Measurements from ENCODE around the gene CACNG5. TPM values are rescaled to one million over a fixed set of nuclear protein-coding genes. Genes with fewer than 3 reads are reported as not detected.

CACNG5 gene
- total RNA-seq, 1 donor from 2014 or later, result not detected

DNA sequence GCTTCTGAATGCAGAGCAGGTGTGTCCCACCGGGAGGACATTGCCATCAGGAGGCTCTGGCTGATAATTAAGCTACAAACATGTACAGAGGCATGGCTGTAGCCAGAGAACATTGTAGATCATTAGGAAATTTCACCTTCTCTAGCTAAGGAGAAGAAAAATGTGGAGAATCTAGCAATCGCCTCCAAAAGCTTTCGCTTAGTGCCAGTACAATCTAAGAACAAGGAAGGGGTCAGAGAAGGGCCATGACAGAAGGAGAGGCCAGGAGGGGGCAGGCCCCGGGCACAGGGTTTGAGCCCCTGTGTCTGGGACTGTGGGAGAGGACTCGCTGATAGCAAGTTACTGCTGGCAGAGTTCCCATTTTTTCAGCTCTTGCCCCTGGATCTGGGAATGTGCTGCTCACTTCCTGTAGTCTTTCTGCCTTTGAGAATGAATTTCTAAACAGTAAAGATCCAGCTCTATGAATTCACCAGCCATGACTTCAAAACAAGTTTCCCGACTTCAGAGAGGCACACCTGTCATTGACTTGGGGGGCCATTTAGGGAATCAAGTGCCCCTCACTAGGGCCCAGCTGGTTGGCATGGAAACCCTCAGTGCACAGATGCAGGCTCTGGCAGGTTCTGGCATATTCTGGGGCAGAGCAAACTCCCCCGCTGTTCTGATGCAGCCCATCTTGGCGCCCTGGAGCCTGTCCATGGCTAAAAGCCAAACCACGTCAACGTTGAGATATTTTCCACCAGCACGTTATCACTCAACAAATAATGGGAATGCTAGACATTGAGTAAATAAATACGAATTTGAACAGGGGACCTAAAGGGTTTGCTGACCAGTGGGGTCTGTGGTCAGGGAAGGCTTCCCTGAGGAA lies 70.1 kb downstream of the CACNG5 start:
- DNase-seq (ENCODE audit: low read depth in 2 of 2), result peak; percentile 80 to 94

DNA sequence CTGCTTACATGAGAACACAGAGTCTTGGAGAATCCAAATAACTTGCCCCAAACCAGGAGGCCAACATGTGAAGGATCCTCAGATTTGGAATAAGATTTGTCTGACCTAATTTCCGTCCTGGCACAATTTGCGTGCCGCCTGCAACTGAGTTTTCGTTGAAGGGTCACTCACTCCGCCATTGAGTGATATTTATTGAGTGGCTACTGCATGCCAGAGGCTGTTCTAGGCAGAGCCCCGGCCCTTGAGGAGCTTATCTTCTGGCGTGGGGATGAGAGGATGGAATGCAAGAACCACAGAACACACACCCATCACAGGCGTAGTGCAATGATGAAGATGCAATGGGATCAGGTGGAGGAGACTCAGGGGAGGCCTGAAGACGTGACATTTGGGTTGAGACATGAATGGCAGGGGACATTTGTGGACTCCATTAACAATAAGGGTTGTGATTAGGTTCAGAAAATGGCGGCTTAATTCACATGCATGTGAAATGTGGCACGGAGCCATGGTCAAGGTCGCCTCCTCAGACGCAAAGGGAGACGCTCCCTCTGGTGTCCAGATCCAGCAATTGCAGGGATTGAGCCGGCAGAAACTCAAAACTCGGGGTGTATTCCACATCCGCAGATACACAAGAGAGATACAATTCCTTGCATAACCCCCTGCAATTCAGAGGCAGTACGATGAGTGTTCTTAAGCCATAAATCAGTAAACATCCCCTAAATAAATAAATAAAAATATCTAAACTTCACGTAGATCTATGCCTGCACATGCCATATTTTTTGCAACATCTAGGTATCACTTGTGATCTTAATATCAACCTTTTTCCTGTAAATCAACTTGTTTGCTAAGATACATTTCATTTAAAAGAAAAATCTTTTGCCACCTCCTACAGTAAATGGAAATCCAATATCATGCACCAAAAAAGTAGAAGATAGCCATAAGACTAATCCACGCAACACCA lies 71.7 kb downstream of the CACNG5 start:
- DNase-seq (ENCODE audit: low read depth in 2 of 2), result peak; percentile 84 to 91

DNA sequence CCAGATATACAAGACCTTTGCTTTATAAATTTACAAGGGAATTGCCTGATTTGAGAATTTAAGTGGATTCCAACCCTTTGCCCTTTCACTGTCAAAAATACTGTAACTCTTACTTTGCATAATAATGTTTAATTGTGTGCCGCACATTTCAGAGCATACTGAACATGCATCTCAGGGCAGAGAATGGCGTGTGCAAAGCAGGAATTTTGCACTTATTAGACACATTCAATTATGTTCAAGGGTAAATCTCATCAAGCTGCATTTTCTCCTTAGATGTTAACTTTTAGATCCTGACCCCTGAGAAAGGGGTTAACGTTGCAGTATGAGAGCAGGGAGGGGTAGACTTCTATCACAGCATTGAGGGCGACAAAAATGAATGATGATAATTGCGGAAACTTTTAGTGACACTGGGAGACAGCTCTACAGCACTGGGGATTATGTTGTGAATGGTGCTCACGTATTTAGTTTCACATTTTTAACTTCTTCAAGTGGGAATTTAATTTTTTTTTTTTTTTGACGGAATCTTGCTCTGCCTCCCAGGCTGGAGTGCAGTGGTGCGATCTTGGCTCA lies 75.0 kb downstream of the CACNG5 start:
- DNase-seq (ENCODE audit: low read depth in 2 of 2), result no peak

DNA sequence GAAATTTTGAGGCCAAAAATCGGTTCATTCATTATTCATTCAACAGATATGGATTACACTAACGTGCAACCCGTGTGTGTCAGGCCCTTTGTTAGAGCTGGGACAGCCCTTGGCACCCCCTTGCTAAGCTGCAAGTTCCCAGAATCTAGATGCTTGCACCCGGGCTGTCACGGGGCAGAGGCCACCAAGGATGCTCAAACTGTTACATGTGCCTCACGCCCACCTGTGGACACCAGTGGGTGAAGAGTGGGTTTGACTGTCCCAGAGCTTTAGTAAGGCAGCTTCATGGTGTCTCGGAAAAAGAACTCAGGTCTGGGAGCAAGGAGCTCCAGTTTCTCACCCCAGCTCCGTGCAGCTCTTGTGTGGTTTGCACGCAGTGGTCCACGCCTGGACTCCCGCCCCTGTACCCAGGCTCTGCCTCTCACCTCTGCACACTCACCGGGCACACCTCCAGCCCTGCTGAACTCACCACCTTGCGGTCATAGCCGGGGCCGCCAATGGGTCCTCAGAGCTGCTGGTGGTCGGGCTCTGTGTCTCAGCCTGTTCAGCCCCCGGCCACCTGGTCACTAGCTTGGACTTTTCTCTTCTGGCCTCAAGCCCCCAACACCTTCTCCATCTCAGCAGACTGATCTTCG lies 75.9 kb downstream of the CACNG5 start:
- no peak for DNase-seq (ENCODE audit: low read depth in 2 of 2)

DNA sequence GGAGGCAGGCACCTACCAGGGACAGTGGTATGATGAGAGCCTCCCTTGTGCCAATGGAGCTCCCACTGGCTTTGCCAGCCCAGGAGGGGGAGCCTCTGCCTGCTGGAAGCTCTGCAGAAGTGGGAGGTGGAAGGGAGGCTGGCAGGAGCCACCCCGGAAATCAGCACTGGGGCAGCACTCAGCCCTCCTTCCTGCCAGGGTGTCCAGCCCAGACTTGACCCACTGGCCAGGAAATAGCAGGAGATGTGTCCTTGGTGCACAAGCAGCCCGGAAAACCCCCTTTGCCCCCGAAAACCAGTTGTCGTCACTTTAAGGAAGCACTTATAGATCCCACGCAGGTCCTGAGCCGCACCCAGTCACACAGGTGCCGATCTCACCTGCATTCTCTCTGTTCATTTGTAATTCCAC lies 80.3 kb downstream of the CACNG5 start:
- DNase-seq (ENCODE audit: low read depth in 2 of 2), result no peak

DNA sequence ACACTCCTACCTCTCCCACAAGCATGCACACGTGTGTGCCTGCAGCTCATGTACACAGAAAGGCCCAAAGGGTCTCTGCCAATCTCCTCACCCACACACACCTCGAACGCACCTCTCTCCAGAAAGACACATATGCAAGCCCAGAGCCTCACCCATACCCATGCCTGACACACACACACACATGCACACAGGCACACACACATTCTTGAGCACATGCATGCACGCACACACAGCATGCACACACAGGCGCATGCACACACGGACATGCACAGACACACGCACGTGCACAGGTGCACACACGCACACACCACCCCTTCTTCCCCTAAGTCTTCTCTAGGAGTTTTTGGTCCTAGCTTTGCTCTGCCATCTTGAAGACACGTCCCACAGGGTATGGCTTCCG lies 80.9 kb downstream of the CACNG5 start:
- no peak for DNase-seq (ENCODE audit: low read depth in 2 of 2)

DNA sequence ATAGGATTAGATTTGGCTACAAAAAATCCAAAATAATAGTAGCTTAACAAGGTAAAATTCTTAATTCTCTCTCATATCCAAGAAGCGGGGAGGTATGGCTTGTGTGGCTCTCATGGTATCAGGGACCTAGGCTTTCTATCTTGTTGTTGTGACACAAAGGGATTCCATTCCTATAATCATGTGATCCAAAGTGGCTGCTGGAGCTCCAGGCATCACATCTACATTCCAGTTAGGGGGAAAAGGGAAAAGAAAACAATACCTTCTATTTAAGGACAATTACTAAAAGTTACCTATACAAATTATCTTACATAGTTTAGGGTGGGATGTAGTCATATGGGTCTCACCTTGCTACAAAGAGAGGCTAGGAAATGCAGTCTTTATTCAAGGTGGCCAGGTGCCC lies 82.0 kb downstream of the CACNG5 start:
- DNase-seq (ENCODE audit: low read depth in 2 of 2), result no peak

DNA sequence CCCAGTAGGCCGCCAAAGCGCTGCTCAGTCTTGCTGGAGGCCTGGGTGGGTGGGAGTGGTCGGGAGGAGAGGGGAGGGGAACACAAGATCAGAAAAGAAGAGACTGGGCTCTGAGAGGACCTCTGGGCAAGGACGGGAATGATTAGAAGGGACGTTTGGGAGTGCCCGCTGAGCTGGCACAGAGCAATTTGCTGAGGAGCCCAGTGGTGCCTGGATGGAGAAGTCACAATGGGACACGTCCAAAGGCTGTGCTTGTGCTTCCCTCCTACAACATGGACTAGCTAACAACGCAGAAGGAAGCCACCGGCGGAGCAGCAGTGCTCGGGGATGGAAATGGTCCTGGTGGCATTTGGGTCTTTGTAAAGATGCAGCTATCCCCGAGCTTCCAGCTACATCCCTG lies 84.0 kb downstream of the CACNG5 start:
- no peak for DNase-seq (ENCODE audit: low read depth in 2 of 2)

DNA sequence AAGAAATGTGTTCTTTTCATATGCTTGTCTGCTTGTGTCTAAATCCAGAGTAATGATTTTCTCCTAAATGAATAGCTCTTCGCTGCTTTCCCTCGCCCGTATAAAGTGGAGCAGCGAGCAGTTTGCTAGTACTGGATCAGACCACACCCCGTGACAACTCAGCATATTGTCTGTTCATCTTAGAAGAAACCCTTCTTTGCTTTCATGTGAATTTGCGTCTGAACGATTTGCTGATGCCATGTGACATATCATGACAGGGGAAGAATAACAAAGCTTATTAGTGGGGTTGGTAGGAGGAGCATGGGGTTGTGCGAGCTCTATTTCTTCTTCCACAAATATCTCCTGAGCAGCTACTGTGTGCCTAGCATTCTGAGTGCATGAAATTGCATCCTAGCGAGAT lies 85.5 kb downstream of the CACNG5 start:
- no peak for DNase-seq (ENCODE audit: low read depth in 2 of 2)

DNA sequence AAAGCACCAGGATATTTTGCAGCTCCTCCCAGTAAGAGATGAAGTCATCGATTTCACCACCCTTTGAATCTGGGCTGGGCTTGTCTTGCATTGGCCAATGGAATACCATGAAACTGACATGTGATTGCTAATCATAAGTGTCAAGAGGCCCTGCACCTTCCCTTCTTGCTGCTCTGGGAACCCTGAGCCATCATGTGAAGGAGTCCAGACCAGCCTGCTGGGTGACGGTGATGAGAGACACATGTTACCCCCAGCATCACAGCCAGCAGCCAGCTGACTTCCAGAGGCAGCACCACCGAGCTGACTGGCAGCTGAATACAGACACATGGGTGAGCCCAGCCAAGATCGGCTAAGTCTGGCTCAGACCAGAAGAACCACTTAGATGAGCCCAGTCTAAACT lies 86.0 kb downstream of the CACNG5 start:
- DNase-seq (ENCODE audit: low read depth in 2 of 2), result no peak

DNA sequence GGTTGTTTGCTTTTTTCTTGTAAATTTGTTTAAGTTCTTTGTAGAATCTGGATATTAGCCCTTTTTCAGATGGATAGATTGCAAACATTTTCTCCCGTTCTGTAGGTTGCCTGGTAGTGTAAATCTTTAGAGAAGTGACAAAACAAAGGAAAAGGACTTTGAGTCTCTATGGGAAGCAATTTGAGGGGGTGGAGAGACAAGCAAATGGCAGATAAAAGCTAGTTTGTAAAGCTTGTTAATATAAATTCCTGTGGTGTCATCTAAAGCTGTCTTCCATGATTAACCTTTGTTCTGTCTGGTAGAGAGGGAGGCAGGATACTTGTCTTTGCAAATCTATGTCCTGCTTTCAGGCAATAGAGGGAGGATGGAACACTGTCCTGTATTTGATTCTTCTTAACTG lies 89.0 kb downstream of the CACNG5 start:
- DNase-seq (ENCODE audit: low read depth in 2 of 2), result no peak

DNA sequence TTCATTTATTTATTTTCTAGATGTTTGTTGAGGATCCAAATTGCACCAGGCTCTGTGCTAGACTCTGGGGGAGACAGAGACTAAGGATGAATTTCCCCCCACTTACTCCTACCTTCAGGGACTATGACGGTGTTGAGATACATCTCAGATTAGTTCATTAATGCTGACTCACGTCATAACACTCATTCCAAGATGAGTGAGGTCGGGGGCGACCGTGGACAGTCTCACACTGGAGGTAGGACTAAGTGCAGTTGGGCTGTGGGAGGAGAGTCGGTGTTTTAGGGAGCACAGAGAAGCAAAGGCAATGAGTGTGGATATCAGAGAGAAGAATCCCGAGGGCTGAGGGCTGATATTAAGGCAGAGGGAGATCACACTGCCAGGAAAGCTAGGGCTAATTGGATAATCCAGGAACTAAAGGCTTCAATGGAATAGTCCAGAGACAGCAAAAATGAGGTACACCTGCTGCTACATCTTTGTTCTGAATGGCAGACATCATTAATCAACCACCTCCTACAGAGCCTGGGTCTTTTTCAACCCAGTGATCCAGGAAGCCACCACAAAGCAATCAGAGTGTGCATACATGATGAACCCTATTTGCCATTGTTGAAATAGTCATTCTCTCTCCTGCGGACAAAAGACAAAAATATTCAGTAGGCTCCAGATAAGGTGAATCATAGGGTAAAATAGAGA lies 91.0 kb downstream of the CACNG5 start:
- DNase-seq (ENCODE audit: low read depth in 2 of 2), result no peak

DNA sequence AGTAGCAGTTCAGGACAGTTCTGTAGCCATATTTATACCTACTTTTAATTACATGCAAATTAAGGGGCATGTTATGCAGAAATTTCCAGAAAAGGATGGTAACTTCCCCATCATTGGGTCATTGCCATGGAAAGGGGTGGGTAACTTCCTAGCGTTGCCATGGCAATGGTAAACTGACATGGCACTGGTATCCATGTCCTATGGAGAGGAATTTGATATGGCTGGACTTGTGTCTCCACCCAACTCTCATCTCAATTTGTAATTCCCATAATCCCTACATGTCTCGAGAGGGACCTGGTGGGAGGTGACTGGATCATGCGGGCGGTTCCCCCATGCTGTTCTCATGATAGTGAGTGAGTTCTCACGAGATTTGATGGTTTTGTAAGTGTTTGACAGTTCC lies 94.0 kb downstream of the CACNG5 start:
- no peak for DNase-seq (ENCODE audit: low read depth in 2 of 2)

DNA sequence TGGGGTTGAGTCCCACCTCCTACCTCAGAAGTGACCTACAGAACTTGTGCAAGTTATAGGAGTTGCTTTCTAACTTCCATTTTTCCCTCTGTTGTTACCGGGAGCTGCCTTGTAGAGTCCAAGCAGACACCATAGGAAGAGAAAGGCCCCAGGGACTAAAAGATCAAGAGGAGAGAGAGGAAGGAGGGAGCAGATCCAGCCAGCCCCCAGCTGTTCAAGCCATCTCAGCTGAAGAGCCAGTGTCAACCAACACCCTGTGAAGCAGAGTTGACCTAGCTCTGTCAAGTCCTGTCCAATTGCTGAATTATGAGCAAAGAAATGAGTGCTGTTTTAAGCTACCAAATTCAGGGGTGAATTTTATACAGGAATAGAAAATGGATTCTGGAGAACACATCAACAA lies 94.7 kb downstream of the CACNG5 start:
- DNase-seq (ENCODE audit: low read depth in 2 of 2), result no peak

DNA sequence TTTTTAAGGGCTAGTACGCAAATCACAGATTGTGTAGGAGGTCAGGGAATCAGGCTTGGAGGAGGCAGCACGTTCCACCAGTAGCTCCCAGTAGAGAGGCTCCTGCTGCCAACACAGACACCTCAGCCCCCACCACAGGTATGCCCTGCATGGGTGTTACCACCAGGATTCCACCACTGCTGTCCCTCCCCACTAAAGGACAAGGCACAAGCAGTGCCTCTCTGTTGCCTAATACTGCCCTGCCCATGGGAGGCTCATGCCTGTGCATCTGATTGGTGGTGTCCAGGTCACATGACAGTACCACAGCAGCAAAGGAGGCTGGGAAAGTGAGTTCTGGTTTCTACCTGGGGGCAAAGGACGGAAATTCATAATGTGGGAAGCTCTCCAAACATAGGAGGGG lies 96.0 kb downstream of the CACNG5 start:
- no peak for DNase-seq (ENCODE audit: low read depth in 2 of 2)

DNA sequence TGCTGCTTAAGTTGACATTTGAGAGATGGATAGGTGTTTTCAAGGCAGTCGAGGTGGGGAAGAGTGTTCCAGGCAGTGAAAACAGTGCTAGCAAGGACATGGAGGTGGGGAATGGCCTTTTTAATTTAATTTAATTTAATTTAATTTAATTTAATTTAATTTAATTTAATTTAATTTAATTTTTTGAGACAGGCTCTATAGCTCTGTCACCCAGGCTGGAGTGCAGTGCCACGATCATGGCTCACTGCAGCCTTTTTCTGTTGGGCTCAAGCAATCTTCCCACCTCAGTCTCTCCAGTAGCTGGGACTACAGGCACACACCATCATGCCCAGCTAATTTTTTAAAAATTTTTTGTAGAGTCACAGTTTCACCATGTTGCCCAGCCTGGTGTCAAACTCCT lies 97.4 kb downstream of the CACNG5 start:
- no peak for DNase-seq (ENCODE audit: low read depth in 2 of 2)

DNA sequence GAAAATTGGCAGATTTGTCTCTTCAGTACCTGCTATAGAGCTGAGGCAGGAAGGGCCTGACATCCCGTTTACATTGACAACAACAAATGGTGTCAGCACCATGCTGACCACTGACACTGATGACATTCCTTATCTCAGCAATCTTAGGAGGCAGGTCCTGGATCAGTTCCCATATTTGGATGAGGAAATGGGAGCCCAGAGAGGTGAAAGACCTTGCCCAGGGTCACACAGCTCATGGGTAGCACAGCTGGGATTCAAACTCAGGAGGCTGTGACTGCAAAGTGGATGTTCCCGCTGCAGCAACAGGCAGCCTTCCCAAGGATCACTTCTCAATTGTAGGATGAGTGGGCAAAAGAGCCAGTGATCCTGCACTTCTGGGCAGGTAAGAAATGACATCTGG lies 99.1 kb downstream of the CACNG5 start:
- no peak for DNase-seq (ENCODE audit: low read depth in 2 of 2)

All from lung microvascular endothelial cell (primary cell).